Sigmoid colon (tissue), 4 donors: ENCODE data around the gene EDARADD.

Source experiments
- CTCF ChIP-seq, 4 experiments: fragments of 450-650 bp in 3 of 4; fragments of 200-600 bp in 1 of 4; IDR thresholded peaks; one replicate each; pipeline ENCODE4 v1.5.1; 2016 to 2019; ENCODE audit warnings: antibody characterized with exemption in 4 of 4, mild to moderate bottlenecking in 3 of 4, moderate library complexity in 2 of 4
- EP300 ChIP-seq, 4 donors: sonication (generic); formaldehyde crosslinking; IDR thresholded peaks; one replicate each; pipeline ENCODE4 v1.6.1; 2017; ENCODE audit warnings: antibody characterized with exemption in 4 of 4
- POLR2AphosphoS5 ChIP-seq, 4 donors: sonication (generic); formaldehyde crosslinking; IDR thresholded peaks; one replicate each; pipeline ENCODE4 v1.6.1; 2017; ENCODE audit warnings: antibody characterized with exemption in 4 of 4

- TF ChIP-seq CTCF (IDR thresholded peaks at IDR 0.05) (no peak), POLR2AphosphoS5 (IDR thresholded peaks at IDR 0.05) (no peak), EP300 (IDR thresholded peaks at IDR 0.05) (no peak)
Measured at GRCh38 chr1:236426215-236426614, 32.1 kb downstream of the EDARADD start.
